HG03103 (cell line): ENCODE data around the gene RBM15.

Source experiments
- ATAC-seq: cut with Tn5 transposase; IDR thresholded peaks from one replicate; pipeline ENCODE4 v1.9.1; 2021; ENCODE audit warnings: low read depth; ENCODE audit not compliant: unreplicated experiment

RBM15 gene

GRCh38 chr1:110393691-110394492 lies 54.7 kb downstream of the RBM15 start:
- ATAC-seq, result no peak

GRCh38 chr1:110394493-110394820 lies 55.3 kb downstream of the RBM15 start:
- no peak for ATAC-seq
